ENCODE data around the gene RHBDF1. TPM values are rescaled to one million over a fixed set of nuclear protein-coding genes. Genes with fewer than 3 reads are reported as not detected.
A peak's percentile ranks its signal among the peaks of the same experiment; 100 is the strongest.

Gene RHBDF1
- total RNA-seq, 4 donors from 2014 or later, result 5.6 to 22.6 (median 9.1) TPM

DNA sequence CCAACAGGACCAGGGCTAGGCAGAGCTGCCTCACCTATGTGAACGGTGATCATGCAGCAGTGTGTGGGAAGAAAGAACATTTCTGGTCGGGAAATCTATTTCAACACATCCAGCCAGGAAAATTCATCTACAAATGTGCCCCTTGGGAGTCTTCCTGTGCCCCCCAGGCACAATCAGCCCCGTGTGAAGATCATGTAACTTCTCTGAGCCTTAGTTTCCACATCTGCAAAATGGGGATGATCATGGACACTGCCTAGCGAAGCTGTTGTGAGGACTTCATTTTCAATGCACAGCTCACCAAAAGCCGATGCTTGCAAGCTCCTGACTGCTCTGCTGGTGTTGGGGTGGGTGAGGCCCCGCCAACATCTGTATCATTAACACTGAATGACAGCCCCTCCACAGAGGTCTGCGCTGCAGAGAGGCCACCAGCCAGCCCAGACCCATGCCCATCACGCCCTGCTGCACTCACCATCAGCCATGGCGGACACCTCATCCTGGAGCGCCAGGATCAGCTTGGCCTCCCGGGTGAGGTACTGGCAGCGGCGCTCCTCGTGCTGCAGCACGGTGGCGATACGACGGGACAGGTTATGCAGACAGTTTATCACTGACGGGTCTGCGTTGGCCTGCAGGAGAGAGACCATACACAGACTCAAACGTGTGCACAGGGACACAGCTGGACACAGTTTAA, 39.9 kb upstream of the RHBDF1 start:
- no peak overlapping the region for H3K4me3 ChIP-seq

DNA sequence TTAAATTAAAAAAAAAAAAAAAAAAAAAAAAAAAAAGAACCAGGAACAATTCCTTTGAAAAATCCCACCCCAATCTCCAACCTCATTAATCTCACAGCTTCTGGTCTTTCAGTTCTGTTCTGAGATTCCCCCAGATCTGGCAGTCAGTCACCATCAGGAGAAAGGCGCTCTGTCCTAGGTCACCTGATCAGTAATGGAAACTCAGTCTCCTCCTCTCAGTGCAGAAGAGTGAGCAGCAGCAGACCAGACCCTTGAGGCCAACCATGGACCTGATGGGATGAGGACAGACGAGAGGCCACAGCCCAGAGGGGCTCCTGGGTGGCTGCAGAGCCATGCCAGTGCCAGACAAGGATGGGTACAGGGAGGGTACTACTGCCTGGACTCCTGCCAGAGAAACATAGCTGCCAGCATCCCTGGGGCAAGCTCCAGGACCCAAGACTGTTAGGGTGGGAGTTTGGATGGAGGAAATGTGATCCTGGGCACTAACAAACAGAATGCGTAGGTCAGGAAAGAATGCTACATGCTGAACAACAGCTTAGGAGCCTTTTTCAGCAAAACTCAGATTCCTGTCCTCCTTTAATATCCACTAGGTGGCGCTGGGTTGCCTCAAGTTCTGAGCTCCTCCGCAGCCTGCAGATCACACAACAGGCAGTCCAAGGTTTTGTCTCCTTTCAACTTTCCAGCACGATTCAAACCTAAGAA, 34.3 kb upstream of the RHBDF1 start:
- ATAC-seq (peak in 1 of 2 donors; percentile 11), DNase-seq (peak; percentile 49)
- H3K4me3 ChIP-seq, result no peak overlapping the region
- H3K9me3 ChIP-seq, result no peaks in the 10 kb centered on the region
- H3K4me1 ChIP-seq, result peaks cover 30 to 32% of the 10 kb centered on the region in 2 donors
- in situ Hi-C loops (cut with MboI; ENCODE audit: low sequenced_read_pairs in 4 of 4), result loop anchor here in 2 of 4 donors (5.0 kb wide), 1 partner anchor 76 kb away; the partner anchor contains the start of gene HBQ1 (in 2 of the 2)
- H3K27me3 ChIP-seq, result no peaks in the 10 kb centered on the region
- no peak overlapping the region for H3K27ac ChIP-seq
- no peak for TF ChIP-seq POLR2A (IDR thresholded peaks at IDR 0.05)
- peak; percentile 70 to 88 (median 81) for TF ChIP-seq CTCF (IDR thresholded peaks at IDR 0.05 in 4 of 5, conservative IDR thresholded peaks at IDR 0.05 in 1 of 5)
- intact Hi-C loops (cut with DNase I; ENCODE audit: low total_unique reads), result loop anchor here (2.0 to 5.0 kb wide), 2 partner anchors 74 to 246 kb away; partner anchors contain the start of genes AXIN1 and HBQ1
- peaks cover 0 to 31% of the 10 kb centered on the region in 2 donors for H3K36me3 ChIP-seq

More for the DNA sequence above, 39.9 kb upstream of the RHBDF1 start:
- Histone ChIP-seq H3K27me3 (no peaks in the 10 kb centered on the region), H3K36me3 (peaks cover 0 to 55% of the 10 kb centered on the region in 2 donors), H3K4me1 (peaks cover 0 to 3% of the 10 kb centered on the region in 2 donors), H3K27ac (no peak overlapping the region), H3K9me3 (no peaks in the 10 kb centered on the region)
- TF ChIP-seq CTCF (IDR thresholded peaks at IDR 0.05 in 4 of 5, conservative IDR thresholded peaks at IDR 0.05 in 1 of 5) (no peak), POLR2A (IDR thresholded peaks at IDR 0.05) (no peak)
- ATAC-seq (no peak), DNase-seq (no peak)
- in situ Hi-C loops (cut with MboI; ENCODE audit: low sequenced_read_pairs in 4 of 4) (no loop called here), intact Hi-C loops (cut with DNase I; ENCODE audit: low total_unique reads) (no loop called here)

- DNase-seq (no peak), ATAC-seq (no peak)
- no peak overlapping the region for H3K4me3 ChIP-seq
- in situ Hi-C loops (cut with MboI; ENCODE audit: low sequenced_read_pairs in 4 of 4) (loop anchor here in 2 of 4 donors (5.0 kb wide), 1 partner anchor 77 kb away; the partner anchor contains the start of gene HBQ1 (in 2 of the 2)), intact Hi-C loops (cut with DNase I; ENCODE audit: low total_unique reads) (loop anchor here (5.0 kb wide), 1 partner anchor 247 kb away; the partner anchor contains the start of gene AXIN1)
- peaks cover 39 to 41% of the 10 kb centered on the region in 2 donors for H3K4me1 ChIP-seq
- H3K36me3 ChIP-seq, result peaks cover 0 to 24% of the 10 kb centered on the region in 2 donors
- TF ChIP-seq POLR2A (IDR thresholded peaks at IDR 0.05) (no peak), CTCF (IDR thresholded peaks at IDR 0.05 in 4 of 5, conservative IDR thresholded peaks at IDR 0.05 in 1 of 5) (no peak)
- H3K9me3 ChIP-seq, result no peaks in the 10 kb centered on the region
- H3K27me3 ChIP-seq, result no peaks in the 10 kb centered on the region
- no peak overlapping the region for H3K27ac ChIP-seq
These were observed 33.1 kb upstream of the RHBDF1 start for GRCh38 chr16:105521-105920.

DNA sequence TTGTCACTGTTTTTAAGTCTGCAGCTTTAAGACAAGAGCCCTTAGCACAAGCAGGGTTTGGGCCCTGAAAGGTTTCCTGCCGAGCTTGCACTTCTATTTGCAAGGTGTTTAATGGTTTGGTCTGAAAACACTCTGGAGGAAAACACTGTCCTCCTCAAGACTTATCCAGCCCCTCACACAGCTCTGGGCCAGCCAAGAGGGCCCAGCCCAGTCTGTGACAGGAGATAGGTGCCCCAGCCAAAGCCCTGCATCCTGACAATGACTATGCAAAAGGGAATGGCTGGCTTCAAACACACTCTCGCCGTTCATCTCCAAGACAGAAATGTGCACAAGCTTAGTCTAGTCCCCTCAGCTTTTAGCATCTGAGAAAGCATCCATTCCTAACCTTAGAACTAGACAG, 32.5 kb upstream of the RHBDF1 start:
- Histone ChIP-seq H3K9me3 (no peaks in the 10 kb centered on the region), H3K27me3 (no peaks in the 10 kb centered on the region), H3K36me3 (peaks cover 0 to 18% of the 10 kb centered on the region in 2 donors), H3K4me1 (peaks cover 39 to 41% of the 10 kb centered on the region in 2 donors), H3K27ac (peak overlapping the region; percentile 45 to 88 (median 79)), H3K4me3 (no peak overlapping the region)
- in situ Hi-C loops (cut with MboI; ENCODE audit: low sequenced_read_pairs in 4 of 4), result loop anchor here in 2 of 4 donors (5.0 kb wide), 1 partner anchor 77 kb away; the partner anchor contains the start of gene HBQ1 (in 2 of the 2)
- TF ChIP-seq CTCF (IDR thresholded peaks at IDR 0.05 in 4 of 5, conservative IDR thresholded peaks at IDR 0.05 in 1 of 5), result no peak
- no peak for TF ChIP-seq POLR2A (IDR thresholded peaks at IDR 0.05)
- no peak for DNase-seq
- intact Hi-C loops (cut with DNase I; ENCODE audit: low total_unique reads), result loop anchor here (5.0 kb wide), 1 partner anchor 247 kb away; the partner anchor contains the start of gene AXIN1
- no peak for ATAC-seq
